GM21447 (cell line): ENCODE measurements around the gene FBXO17.
"Not testable (repeated sequence)": the region's sequence is repeated elsewhere in the genome, so short reads cannot be mapped to it uniquely, and the experiment has no call there.

Experiments
- ATAC-seq: cut with Tn5 transposase; IDR thresholded peaks from one replicate; pipeline ENCODE4 v1.9.1; 2021; ENCODE audit not compliant: unreplicated experiment

FBXO17 gene, protein sequence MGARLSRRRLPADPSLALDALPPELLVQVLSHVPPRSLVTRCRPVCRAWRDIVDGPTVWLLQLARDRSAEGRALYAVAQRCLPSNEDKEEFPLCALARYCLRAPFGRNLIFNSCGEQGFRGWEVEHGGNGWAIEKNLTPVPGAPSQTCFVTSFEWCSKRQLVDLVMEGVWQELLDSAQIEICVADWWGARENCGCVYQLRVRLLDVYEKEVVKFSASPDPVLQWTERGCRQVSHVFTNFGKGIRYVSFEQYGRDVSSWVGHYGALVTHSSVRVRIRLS

DNA sequence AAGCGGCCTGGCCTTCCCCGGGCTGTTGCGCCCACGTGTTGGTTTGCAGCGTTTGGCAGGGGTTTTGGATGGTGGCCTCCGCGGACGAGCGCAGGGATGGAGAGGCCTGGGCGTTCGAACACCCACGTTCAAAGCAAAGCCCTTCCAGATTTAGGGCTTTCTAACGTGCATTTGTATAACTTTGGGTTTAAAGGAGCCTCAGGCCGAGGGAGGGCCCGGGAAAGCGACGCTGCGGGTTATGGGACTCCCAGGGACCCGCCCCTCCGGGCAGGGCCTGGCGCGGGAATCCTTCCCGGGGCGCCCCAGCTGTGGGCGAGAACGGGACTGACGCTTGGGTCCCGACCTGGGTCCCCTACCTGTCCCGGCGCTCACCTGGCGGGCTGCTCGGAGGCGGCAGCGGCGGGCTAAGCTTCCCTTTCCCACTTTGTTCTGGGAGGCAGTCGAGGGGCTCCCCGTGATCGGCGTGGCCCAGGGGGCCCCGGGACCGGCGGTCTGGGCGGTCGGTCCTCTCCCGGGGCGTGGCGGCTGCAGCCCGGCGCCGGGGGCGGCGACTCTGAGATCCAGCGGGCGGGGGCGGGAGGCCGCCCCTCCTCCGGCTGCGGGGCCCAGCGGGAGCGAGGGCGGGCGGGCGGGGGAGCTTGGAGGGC is at the start of gene FBXO17:
TSS of gene FBXO17 (minus strand) at position 529 of the 647 bp plus-strand sequence. CDS start 25,423 bp downstream, outside the sequence.
- no peak for ATAC-seq

DNA sequence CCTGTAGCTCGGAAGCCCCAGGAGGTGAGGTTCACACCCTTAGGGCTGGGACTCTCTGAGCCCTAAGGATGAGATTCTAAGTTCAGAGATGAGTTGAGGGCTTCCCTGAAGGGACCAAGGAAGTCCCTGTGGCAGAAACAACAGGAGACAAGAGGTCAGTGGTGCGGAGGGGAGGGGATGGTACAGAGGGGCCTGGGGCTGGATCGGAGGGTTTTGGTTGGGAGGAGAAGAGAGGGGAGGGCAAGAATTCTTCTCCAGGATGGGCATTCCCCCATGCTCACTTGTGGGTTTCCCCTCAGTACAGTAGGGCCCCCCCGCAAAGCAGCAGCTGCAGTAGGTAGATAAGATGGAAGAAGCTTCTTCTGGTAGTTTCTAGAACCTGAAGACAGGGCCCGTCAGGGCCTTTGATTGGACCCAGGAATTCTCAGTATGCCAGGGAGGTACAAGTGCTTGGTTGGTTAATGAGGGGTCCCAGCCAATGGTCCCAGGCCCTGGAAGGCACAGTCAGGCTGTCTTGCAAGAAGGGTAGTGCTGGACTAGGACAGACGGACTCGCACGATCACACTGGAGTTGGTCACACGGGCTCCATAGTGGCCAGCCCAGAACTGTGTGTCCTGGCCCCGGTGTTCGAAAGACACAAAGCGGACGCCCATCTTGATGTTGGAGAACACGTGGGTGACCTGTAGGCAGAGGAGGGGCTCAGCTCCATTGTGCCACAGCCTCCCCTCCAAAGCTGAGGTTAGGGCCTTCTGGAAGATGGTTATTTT is 49.5 kb upstream of the FBXO17 start:
- no peak for ATAC-seq

DNA sequence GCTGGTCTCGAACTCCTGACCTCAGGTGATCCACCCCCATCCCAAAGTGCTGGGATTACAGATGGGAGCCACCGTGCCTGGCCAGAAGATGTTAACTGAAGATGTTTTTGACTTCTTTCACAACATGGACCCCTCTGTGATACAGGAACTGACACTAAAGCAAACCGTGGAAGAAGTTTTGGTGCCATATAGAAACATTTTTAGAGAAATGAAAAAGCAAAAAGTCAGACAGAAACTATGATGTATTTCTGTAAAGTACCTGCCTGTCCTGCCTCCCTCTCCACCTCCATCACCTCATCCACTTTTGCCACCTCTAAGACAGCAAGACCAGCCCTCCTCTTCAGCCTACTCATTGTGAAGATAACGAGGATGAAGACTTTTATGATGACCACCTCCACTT is 45.5 kb upstream of the FBXO17 start:
- no peak for ATAC-seq

DNA sequence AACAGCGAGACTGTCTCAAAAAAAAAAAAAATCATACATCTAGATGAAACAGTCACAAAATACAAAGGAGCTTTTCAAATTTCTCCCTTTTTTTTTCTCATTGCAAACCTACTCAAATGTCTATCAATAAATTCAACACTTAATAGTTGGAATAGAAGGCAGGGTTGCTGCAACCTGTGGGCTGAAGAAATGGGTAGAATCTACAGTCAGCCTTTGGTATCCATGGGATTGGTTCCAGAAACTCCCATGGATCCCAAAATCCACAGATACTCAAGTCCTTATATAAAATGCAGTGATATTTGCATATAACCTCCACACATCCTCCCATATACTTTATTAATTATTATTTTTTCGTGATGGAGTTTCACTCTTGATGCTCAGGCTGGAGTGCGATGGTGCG is 42.1 kb upstream of the FBXO17 start:
- no peak for ATAC-seq

DNA sequence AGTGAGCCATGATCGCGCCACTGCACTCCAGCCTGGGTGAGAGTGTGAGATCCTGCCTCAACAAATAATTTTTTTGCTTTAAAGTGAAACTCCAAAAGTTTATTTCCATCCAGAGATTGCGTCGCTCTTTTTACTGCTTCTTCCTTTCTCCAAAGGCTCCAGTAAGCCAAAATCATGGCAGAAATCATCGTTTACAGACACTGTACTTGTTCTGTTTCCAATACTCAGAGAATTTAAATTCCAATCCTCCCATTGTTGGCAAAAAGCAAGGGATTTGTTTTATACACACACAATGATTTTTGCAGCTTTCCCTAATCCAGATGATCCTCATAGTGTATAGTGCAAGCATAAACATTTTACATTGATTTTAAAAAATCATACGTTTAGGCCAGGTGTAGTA is 41.5 kb upstream of the FBXO17 start:
- no peak for ATAC-seq

DNA sequence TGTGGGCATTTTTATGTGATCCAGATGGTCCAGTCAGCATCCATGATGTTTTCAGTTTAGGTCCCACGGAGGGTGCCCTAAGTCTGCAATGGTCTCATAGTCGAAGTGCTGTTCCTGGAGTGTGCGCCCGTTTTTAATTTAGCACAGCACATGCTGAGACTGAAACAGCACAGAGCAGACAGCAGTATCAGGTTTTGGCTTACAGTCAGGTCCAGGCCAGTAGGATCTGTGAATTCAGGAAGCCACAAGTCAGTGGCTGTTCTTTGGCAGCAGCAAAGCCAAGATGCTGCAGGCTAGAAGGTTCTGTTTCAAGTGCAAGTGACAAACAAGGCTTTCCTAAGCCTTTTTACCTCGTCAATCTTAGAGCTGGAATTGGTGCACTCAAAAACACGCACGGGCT is 38.5 kb upstream of the FBXO17 start:
- no peak for ATAC-seq

DNA sequence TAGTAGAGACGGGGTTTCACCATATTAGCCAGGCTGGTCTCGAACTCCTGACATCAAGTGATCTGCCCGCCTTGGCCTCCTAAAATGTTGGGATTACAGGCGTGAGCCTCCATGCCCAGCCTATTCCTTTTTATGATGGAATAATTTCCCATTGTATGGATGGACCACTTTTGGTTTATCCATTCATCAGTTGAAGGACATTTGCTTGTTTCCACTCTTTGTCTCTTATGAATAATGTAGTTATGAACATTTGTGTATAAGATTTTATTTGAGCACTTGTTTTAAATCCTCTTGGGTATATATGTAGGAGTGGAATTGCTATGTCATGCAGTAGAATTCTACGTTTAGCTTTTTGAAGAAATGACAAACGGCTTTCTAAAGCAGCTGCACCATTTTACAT is 33.5 kb upstream of the FBXO17 start:
- no peak for ATAC-seq

DNA sequence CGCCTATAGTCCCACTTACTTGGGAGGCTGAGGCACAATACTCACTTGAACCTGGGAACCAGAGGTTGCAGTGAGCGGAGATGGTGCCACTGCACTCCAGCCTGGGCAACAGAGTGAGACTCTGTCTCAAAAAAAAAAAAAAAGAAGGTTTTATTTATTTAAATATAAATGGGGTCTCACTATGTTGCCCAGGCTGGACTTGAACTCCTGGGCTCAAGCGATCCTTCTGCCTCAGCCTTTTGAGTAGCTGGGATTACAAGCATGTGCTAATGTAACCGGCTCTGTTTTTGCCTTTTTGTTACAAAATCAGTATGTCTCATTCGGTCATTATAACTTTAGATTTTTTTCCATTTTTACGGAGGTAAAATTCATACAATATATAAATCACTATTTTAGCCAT is 32.6 kb upstream of the FBXO17 start:
- no peak for ATAC-seq

DNA sequence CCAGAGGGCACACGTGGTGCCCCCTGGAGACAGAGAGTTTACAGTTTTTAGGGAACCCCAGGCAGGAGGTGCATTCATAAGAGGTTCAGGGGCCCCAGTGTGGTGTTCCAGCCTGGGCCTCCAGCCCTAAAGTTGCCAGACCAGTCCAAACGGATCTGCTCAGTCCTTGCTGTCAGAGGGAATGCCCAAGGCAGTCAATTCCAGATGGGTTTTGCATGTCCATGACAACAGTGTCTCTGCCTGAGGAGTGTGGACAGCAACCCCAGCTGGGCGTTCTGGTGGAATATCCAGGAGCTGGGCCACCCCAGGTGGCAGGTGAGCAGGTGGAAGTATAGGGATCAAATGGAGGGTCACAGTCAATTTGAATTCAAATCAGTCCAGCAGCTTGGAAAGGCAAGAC is 31.6 kb upstream of the FBXO17 start:
- ATAC-seq: no peak

DNA sequence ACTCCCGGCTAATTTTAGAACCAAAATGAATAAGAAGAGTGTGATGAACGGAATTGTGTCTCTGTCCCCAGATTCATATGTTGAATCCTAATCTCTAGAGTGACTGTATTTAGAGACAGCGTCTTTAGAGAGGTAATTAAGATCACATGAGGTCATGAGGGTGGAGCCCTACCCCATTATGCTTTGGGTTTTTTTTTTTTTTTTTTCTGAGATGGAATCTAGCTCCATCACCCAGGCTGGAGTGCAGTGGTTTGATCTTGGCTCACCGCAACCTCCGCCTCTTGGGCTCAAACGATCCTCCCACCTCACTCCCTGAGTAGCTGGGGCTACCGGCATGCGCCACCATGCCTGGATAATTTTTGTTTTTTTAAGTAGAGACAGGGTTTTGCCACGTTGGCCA is 28.9 kb upstream of the FBXO17 start:
- no peak for ATAC-seq

DNA sequence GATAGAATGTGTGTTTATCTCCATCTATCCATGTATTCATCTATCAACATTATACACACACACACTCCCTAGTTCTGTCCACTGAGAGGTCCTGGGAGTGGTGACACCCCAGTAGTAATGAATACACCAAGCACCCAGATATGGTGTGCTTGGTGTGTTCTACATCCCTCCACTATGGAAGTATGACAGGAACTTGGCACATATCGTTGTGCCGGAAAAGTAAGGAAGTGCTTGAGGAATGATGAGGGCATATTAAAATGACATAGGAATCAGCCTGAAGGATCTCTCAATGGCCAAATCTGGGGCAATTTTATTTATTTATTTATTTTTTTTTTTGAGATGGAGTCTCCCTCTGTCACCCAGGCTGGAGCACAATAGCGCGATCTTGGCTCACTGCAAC is 28.3 kb upstream of the FBXO17 start:
- no peak for ATAC-seq

DNA sequence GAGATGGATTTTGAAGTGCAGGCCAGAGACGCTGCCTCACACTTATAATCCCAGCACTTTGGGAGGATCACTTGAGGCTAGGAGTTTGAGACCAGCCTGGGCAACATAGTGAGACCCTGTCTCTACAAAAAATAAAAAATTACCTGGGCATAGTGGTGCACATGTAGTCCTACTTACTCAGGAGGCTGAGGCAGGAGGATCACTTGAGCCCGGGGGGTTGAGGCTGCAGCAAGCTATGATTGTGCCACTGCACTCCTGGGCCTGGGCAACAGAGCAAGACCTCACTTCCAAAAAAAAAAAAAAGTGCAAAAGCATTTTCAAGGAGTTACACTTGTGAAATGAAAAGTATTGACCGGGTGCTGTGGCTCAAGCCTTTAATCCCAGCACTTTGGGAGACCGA is 27.6 kb upstream of the FBXO17 start:
- ATAC-seq: no peak

DNA sequence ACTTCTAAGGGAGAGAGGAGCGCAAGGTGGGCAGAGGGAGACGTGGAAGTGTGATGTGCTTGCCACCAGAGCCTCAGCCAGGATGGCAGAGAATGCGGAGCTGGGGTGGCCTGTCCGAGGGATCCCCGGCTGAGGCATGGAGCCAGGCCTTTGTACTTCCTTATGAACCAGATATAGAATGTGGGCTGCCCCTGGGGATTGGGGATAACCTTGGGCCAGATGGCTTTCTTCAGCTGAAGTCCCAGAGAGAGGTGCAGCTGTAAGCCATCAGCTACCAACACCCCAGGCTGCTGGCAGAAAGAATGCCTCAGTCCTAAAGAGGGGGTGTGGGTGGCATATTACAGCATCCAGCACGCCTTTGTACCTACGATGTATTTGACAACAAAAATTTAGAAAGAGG is 25.5 kb upstream of the FBXO17 start:
- no peak for ATAC-seq

DNA sequence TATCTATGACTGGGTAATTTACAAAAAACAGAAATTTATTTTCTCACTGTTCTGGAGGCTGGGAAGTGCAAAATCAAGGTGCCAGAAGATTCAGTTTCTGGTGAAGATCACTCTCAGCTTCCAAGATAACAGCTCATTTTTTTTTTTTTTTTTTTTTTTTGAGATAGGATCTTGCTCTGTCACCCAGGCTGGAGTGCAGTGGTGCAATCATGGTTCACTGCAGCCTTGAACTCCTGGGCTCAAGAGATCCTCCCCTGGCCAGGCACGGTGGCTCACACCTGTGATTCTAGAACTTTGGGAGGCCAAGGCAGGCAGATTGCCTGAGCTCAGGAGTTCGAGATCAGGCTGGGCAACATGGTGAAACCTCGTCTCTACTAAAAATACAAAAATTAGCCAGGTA is 22.0 kb upstream of the FBXO17 start:
- not testable (repeated sequence) for ATAC-seq

DNA sequence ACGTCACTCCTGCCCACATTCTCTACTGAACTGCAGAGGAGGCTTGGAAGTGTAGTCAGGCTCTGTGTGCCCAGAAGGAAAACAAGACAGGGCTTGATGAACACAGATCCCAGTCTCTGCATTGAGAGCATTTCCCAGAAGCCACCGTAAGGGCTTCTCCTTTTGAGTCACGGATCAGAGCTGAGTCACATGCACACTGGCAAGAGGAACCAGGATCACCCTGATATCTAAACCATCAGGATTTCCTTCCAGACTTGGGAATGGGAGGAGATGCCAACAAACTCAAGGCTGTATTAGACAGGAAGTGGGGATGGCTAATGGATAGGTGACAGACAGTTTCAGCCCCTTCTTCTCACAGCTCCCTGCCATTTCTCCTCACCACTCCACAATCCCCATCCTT is 17.7 kb upstream of the FBXO17 start:
- ATAC-seq: no peak

DNA sequence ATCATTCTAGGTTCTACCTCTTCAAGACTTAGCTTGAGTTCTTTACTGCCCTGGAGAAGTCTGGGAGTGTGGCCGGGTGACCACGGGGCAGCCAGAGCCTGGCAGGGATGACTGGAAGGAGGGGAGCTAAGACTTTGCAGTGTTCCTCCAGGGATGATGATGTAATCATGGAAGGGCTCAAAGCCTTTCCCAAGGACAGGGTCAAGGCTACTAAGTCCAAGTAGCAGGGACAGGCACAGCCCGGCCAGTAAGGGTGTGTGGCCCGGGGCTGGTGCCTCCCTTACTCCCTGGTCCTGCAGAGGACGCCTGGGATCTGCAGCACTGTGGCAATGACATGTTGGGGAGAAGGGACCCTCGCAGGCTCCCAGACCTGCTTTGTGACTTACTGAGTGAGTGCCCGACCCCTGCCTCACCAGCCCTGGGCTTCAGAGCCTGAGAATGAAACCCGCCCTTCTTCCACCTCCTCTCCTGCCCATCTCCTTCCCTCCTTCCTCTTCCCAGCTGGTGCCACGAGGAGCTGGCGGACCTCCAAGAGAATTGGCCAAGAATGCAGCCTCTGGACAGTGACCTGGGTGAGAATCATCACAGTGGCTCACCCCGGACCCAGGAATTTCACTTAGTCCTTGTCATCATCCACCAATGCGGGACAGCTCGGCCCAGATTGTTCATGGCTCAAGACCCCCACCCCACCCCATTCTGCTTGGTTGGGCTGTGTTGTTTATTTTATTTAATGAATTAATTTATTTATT is 15.6 kb upstream of the FBXO17 start:
- ATAC-seq: no peak

DNA sequence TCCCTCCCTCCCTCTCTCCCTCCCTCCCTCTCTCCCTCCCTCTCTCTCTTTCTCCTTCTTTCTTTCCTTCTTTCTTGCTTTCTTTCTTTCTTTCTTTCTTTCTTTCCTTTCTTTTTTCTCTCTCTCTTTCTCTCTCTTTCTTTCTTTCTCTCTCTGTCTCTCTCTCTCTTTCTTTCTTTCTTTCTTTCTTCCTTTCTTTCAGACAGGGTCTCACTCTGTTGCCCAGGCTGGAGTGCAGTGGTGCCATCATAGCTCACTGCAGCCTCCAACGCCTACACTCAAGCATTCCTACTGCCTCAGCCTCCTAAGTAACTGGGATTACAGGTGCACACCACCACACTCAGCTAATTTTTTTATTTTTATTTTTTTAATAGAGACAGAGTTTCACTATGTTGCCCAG is 14.1 kb upstream of the FBXO17 start:
- not testable (repeated sequence) for ATAC-seq

DNA sequence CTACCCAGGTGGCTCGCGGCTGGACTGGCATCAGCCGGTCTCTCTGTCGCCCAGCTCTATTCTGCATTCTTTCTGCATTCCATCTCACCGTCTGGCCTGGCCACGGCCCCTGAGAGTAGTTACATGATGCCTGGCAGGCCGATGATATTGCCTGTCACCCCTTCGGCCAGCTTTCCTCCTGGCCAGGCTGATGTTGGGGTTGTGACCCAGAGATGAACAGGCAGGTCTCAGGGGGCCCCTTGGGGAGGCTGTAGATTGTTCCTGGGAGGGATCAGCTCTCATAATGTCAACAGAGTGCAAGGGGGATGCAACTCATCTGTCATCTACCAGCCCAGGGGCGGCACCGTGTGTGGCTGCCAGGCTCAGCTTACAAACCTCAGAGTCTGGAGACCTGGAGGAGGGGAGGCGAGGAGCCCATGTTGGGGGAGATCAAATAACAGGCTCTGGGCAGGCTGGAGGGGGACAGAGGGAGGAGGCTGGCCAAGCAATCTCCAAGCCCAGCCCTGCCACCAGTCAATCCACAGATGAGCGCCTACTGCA is 13.6 kb upstream of the FBXO17 start:
- ATAC-seq: no peak

DNA sequence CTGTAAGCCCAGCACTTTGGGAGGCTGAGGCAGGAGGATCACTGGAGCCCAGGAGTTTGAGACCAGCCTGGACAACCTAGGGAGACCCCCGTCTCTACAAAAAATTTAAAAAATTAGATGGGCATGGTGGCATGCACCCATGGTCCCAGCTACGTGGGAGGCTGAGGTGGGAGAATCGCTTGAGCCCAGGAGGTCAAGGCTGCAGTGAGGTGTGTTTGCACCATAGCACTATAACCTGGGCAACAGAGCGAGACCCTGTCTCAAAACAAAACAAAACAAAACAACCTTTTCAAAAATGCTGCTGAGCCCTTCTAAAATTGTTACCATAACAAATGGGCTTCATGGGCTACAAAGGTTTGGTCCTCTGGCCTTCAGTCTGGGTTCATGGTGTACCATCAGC is 13.1 kb upstream of the FBXO17 start:
- not testable (repeated sequence) for ATAC-seq

DNA sequence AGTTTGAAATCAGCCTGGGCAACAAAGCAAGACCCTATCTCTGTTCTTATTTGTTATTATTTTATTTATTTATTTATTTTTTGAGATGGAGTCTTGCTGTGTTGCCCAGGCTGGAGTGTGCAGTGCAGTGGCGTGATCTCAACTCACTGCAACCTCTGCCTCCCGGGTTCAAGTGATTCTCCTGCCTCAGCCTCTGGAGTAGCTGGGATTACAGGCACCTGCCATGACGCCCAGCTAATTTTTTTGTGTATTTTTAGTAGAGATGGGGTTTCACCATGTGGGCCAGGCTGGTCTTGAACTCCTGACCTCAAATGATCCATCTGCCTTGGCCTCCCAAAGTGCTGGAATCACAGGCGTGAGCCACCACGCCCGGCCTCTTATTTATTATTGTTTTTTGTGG is 12.2 kb upstream of the FBXO17 start:
- not testable (repeated sequence) for ATAC-seq

DNA sequence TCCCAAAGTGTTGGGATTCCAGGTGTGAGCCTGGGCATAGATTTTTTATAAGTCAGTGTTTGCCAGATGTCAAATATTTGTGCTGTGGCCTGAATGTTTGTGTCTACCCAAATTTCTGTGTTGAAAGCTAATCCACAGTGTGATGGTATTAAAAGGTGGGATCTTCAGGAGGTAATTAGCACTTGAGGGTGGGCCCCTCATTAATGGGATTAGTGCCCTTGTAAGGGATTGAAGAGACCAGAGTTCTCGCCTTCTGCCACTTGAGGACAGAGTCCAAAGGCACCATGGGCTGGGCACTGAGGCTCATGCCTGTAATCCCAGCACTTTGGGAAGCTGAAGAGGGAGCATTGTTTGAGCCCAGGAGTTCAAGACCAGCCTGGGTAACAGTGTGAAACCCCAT is 9.7 kb upstream of the FBXO17 start:
- ATAC-seq: no peak
